ENCODE data around the gene HSBP1.

Gene HSBP1

DNA sequence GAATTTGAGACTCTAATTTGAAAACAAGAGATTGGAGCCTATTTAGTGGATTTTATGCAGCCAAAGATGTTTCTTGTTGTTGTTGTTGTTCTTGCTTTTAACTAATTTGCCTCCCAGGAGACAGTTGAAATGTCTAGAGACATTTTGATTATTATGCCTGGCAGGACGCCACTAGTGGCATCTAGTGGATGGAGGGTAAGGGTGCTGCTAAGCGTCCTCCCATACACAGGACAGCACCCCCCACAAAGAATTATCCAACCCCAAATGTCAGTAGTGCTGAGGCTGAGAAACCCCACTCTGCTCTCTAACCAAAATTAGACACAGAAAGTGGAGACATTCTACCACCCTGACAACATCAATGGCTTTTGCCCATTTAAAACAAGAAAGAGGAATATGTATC is 15.4 kb upstream of the HSBP1 start:
- ATAC-seq (ENCODE audit: low read depth) (peak; percentile 41), DNase-seq (ENCODE audit: low spot score in 2 of 2) (no peak)
- Mint-ChIP-seq H3K4me1 (peaks cover 6% of the 10 kb centered on the region), H3K4me3 (no peak overlapping the region), H3K9me3 (peaks cover 5% of the 10 kb centered on the region), H3K27me3 (peaks cover 2% of the 10 kb centered on the region), H3K36me3 (peaks cover 12% of the 10 kb centered on the region), H3K27ac (no peak overlapping the region)

GRCh38 chr16:83793179-83793578 is 14.6 kb upstream of the HSBP1 start:
- peaks cover 12% of the 10 kb centered on the region for H3K36me3 Mint-ChIP-seq
- ATAC-seq (ENCODE audit: low read depth) (no peak), DNase-seq (ENCODE audit: low spot score in 2 of 2) (no peak)
- H3K27me3 Mint-ChIP-seq: no peaks in the 10 kb centered on the region
- no peak overlapping the region for H3K27ac Mint-ChIP-seq
- no peak overlapping the region for H3K4me3 Mint-ChIP-seq
- H3K4me1 Mint-ChIP-seq: peaks cover 6% of the 10 kb centered on the region
- peaks cover 5% of the 10 kb centered on the region for H3K9me3 Mint-ChIP-seq

DNA sequence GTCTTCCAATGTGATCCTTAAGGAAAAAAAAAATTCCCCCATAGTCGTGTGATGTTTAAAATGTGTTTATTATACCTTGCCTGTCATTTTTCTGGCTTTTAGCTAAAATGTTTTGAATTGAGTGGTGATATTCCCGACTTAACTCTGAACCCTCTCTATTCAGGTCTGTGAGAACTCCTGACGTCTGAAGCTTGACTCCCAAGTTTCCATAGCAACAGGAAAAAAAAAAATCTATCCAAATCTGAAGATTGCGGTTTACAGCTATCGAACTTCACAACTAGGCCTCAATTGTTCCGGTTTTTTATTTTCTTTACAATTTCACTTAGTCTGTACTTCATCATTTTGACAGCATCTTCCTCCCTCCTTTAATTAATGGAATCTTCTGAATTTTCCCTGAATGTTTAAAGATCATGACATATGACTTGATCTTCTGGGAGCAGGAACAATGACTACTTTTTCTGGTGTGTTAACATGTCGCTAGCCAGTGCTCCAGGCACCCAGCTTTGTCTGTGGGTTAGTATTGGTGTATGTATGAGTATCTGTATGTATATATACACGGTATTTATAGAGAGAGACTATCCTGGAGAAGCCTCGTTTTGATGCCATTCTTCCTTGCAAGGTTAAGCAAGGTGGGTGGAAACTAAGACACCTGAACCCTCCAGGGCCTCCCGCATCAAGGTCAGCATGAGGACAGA is 12.8 kb upstream of the HSBP1 start:
- DNase-seq (ENCODE audit: low spot score in 2 of 2) (no peak), ATAC-seq (ENCODE audit: low read depth) (no peak)
- Mint-ChIP-seq H3K27me3 (peaks cover 1% of the 10 kb centered on the region), H3K4me3 (no peak overlapping the region), H3K27ac (no peak overlapping the region), H3K9me3 (peaks cover 5% of the 10 kb centered on the region), H3K4me1 (peaks cover 8% of the 10 kb centered on the region), H3K36me3 (peaks cover 18% of the 10 kb centered on the region)

DNA sequence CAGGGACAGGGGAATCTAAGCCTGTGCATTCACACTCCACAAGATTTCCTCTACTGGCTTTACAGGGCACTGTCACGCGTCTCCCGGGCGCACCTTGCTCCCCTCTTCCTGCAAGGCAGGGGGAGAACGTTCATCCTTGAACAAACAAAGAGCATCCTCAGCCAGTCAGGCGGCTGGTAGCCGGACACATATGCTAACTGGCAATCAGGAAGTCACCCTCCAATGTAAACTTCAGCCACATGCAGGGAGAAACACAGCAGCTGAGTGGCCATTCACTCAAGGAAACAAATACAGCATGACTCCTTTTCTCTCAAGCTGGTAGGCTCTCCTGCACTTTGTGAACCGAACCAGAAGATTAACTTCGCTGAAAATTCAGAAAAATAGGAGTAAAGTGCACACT is 10.8 kb upstream of the HSBP1 start:
- DNase-seq (ENCODE audit: low spot score in 2 of 2) (no peak), ATAC-seq (ENCODE audit: low read depth) (no peak)
- Mint-ChIP-seq H3K9me3 (peaks cover 5% of the 10 kb centered on the region), H3K27me3 (peaks cover 1% of the 10 kb centered on the region), H3K4me1 (peaks cover 12% of the 10 kb centered on the region), H3K36me3 (peaks cover 21% of the 10 kb centered on the region), H3K4me3 (no peak overlapping the region), H3K27ac (no peak overlapping the region)

- Mint-ChIP-seq H3K9me3 (peaks cover 1% of the 10 kb centered on the region), H3K27me3 (peaks cover 1% of the 10 kb centered on the region), H3K4me1 (peaks cover 24% of the 10 kb centered on the region), H3K36me3 (peaks cover 25% of the 10 kb centered on the region), H3K4me3 (no peak overlapping the region), H3K27ac (no peak overlapping the region)
- ATAC-seq (ENCODE audit: low read depth) (no peak), DNase-seq (ENCODE audit: low spot score in 2 of 2) (no peak)
Observed at GRCh38 chr16:83799336-83799735, 8.4 kb upstream of the HSBP1 start.

- H3K27ac Mint-ChIP-seq: peak overlapping the region; percentile 46
- peaks cover 2% of the 10 kb centered on the region for H3K9me3 Mint-ChIP-seq
- peak overlapping the region; percentile 28 for H3K4me3 Mint-ChIP-seq
- ATAC-seq (ENCODE audit: low read depth) (peak; percentile 66), DNase-seq (ENCODE audit: low spot score in 2 of 2) (peak in 1 of 2 donors; percentile 25)
- H3K36me3 Mint-ChIP-seq: peaks cover 16% of the 10 kb centered on the region
- peaks cover 35% of the 10 kb centered on the region for H3K4me1 Mint-ChIP-seq
- H3K27me3 Mint-ChIP-seq: peaks cover 1% of the 10 kb centered on the region
Observed at GRCh38 chr16:83802135-83802534, 5.6 kb upstream of the HSBP1 start.

DNA sequence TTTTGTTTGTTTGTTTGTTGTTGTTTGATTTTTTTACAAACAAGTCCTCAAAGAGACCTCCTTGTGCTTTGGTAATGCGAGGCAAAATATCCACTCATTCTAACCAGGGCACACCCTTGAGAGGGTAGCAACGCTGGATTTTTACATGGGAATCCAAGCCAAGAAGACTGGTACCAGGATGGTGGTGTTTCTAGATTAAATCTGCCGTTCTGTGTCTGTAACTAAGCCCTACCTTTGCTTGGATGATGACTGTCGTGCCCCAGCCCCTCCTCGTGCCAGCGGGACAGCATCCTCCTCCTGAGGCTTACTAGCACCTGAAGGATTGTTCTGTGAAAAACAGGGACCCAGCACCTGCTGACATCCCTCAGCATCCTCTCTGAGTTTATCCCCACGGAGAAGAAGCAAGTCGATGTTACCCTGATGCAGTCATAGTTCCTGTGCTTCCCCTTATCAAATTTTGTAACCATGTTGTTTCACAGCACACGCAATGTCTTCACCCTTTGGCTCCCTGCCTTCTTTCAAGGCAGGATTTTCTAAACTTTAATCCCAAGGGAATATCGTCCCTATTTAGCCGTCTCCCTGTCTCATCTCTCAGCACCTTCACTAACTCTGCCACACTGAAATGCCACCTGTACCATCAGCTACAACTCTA is 5.1 kb upstream of the HSBP1 start:
- ATAC-seq (ENCODE audit: low read depth) (no peak), DNase-seq (ENCODE audit: low spot score in 2 of 2) (no peak)
- Mint-ChIP-seq H3K4me1 (peaks cover 37% of the 10 kb centered on the region), H3K4me3 (peak overlapping the region; percentile 28), H3K9me3 (peaks cover 2% of the 10 kb centered on the region), H3K27me3 (peaks cover 1% of the 10 kb centered on the region), H3K36me3 (peaks cover 16% of the 10 kb centered on the region), H3K27ac (peak overlapping the region; percentile 46)

DNA sequence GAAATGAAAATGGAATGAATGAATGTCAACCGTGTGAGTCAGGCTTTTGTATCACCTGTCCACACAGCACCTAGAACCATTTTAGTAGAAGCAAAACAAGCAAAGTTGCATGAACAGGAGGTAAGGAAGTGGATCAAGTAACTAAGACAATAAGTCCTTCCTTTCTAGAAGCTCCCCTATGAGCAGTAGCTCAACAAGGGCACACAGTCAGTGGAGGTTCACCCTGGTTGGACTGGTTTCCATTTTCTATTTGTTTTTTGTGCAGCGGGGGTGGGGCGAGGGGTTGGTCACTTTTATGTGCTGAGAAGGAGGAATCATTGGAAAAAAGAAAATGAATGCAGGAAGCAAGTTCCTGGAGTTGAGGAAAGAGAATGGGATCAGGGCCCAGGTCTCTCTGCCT is 4.0 kb upstream of the HSBP1 start:
- Mint-ChIP-seq H3K36me3 (peaks cover 15% of the 10 kb centered on the region), H3K4me3 (peak overlapping the region; percentile 71)

DNA sequence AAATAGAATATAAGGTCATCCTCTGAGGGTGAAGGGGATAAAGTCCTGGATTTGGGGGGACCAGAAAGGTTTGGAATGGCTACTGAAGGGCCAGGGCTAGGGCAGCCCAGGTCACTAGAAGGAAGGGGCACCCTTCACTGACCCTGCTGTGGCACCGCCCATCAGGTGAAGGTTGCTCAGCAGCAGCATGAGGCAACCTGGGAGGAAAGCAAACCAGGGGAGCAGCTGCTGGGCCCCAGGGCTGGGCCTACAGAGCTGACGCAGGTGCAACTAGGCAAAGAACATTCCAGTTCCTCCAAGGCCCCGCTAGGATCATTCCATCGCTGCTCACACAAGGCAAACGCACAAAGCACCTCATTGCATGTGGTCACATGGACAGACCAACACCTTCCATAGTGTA is 3.4 kb upstream of the HSBP1 start:
- DNase-seq (ENCODE audit: low spot score in 2 of 2): no peak
- Mint-ChIP-seq H3K4me1 (peaks cover 47% of the 10 kb centered on the region), H3K27me3 (no peaks in the 10 kb centered on the region), H3K36me3 (peaks cover 17% of the 10 kb centered on the region), H3K4me3 (peak overlapping the region; percentile 71), H3K27ac (peak overlapping the region; percentile 95), H3K9me3 (peaks cover 2% of the 10 kb centered on the region)
- no peak for ATAC-seq (ENCODE audit: low read depth)

More for the DNA sequence above, 4.0 kb upstream of the HSBP1 start:
- H3K27me3 Mint-ChIP-seq: no peaks in the 10 kb centered on the region
- peak overlapping the region; percentile 95 for H3K27ac Mint-ChIP-seq
- peaks cover 2% of the 10 kb centered on the region for H3K9me3 Mint-ChIP-seq
- ATAC-seq (ENCODE audit: low read depth) (no peak), DNase-seq (ENCODE audit: low spot score in 2 of 2) (no peak)
- peaks cover 43% of the 10 kb centered on the region for H3K4me1 Mint-ChIP-seq

GRCh38 chr16:83806036-83806435 is 1.7 kb upstream of the HSBP1 start:
- Mint-ChIP-seq H3K9me3 (peaks cover 2% of the 10 kb centered on the region), H3K36me3 (peaks cover 16% of the 10 kb centered on the region), H3K4me1 (peaks cover 47% of the 10 kb centered on the region), H3K27me3 (no peaks in the 10 kb centered on the region), H3K4me3 (peak overlapping the region; percentile 74), H3K27ac (peak overlapping the region; percentile 95)
- peak in 1 of 2 donors; percentile 46 for DNase-seq (ENCODE audit: low spot score in 2 of 2)
- ATAC-seq (ENCODE audit: low read depth): peak; percentile 55

- H3K4me1 Mint-ChIP-seq: peaks cover 44% of the 10 kb centered on the region
- no peak for DNase-seq (ENCODE audit: low spot score in 2 of 2)
Observed at GRCh38 chr16:83806731-83807130, 1.0 kb upstream of the HSBP1 start.

GRCh38 chr16:83807327-83807709 is 460 bp upstream of the HSBP1 start:
- H3K9me3 Mint-ChIP-seq: peaks cover 2% of the 10 kb centered on the region
- H3K27me3 Mint-ChIP-seq: no peaks in the 10 kb centered on the region
- DNase-seq (ENCODE audit: low spot score in 2 of 2) (no peak), ATAC-seq (ENCODE audit: low read depth) (no peak)
- peak overlapping the region; percentile 95 for H3K27ac Mint-ChIP-seq
- H3K4me1 Mint-ChIP-seq: peaks cover 40% of the 10 kb centered on the region
- H3K4me3 Mint-ChIP-seq: peak overlapping the region; percentile 99
- peaks cover 17% of the 10 kb centered on the region for H3K36me3 Mint-ChIP-seq

More at GRCh38 chr16:83806731-83807130, 1.0 kb upstream of the HSBP1 start:
- peak overlapping the region; percentile 95 for H3K27ac Mint-ChIP-seq
- peak overlapping the region; percentile 74 for H3K4me3 Mint-ChIP-seq
- no peaks in the 10 kb centered on the region for H3K27me3 Mint-ChIP-seq
- H3K36me3 Mint-ChIP-seq: peaks cover 17% of the 10 kb centered on the region
- peaks cover 2% of the 10 kb centered on the region for H3K9me3 Mint-ChIP-seq
- ATAC-seq (ENCODE audit: low read depth): no peak

DNA sequence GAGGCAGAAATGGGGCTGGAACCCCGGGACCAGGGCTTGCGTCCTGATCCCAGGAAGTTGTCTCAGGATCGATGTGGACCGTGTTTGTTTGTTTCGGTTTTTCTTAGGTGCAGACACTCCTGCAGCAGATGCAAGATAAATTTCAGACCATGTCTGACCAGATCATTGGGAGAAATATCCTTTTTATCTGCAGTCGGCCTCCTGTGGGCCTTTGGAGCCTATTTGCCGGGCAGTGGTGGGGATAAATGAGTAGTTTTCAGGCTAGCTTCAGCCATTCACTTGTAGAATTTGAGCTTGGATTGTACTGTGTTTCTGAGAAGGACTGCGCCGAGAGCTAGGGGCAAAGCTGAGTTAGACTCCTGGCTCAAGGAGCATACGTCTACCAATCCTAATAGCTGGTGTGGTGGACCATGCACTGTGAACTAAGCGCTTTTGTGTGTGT is 816 bp downstream of the HSBP1 start:
- H3K27ac Mint-ChIP-seq: peak overlapping the region; percentile 95
- H3K9me3 Mint-ChIP-seq: peaks cover 2% of the 10 kb centered on the region
- no peak for ATAC-seq (ENCODE audit: low read depth)
- peak overlapping the region; percentile 99 for H3K4me3 Mint-ChIP-seq
- H3K36me3 Mint-ChIP-seq: peaks cover 20% of the 10 kb centered on the region
- H3K27me3 Mint-ChIP-seq: no peaks in the 10 kb centered on the region
- peaks cover 32% of the 10 kb centered on the region for H3K4me1 Mint-ChIP-seq
- no peak for DNase-seq (ENCODE audit: low spot score in 2 of 2)

DNA sequence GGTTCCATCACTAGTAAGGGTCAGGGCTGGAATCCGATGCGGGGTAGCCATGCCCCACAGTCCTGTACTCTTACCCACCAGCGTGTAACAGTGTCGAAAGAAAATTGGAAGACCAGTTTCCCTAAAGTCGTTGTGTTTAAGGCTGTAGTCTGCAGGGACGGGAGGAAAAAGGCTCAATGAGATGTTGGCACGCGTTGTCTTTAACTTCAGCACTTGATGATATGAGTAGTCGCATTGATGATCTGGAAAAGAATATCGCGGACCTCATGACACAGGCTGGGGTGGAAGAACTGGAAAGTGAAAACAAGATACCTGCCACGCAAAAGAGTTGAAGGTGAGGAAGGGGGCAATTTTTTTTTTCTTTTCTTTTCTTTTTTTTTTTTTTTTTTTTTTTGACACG is 1.3 kb downstream of the HSBP1 start:
- Mint-ChIP-seq H3K4me1 (peaks cover 27% of the 10 kb centered on the region), H3K27ac (peak overlapping the region; percentile 95), H3K9me3 (peaks cover 2% of the 10 kb centered on the region), H3K36me3 (peaks cover 20% of the 10 kb centered on the region), H3K27me3 (no peaks in the 10 kb centered on the region), H3K4me3 (peak overlapping the region; percentile 99)
- no peak for DNase-seq (ENCODE audit: low spot score in 2 of 2)
- no peak for ATAC-seq (ENCODE audit: low read depth)
